ENCODE results near the gene CYP2A7.

DNA sequence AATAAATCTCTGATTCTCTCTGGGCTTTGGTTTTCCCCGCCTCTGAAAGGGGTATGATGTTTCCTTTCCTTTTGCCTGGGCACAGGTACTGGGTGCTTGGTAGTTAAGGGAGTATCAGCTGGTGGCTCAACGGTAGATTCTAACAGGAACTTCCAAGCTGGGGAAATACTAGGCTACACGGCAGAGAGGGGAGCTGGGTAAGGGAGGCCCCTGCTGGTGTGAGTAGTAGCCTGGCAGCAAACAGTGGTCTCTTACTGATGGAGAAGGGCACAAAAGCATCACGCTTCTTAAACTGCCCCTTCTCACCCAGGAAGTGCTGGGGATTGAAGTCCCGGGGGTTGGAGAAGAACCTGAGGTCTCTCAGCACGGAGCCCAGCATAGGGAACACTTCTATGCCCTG lies 26.9 kb upstream of the CYP2A7 start:
- TF ChIP-seq ZNF384 (IDR thresholded peaks at IDR 0.05) (no peak), SUZ12 (IDR thresholded peaks at IDR 0.05) (no peak), NFRKB (IDR thresholded peaks at IDR 0.05) (no peak), FOXA1 (IDR thresholded peaks at IDR 0.05) (no peak), TARDBP (IDR thresholded peaks at IDR 0.05) (no peak), FOXM1 (IDR thresholded peaks at IDR 0.05; ENCODE audit: borderline replicate concordance) (no peak), BHLHE40 (IDR thresholded peaks at IDR 0.05; ENCODE audit: borderline replicate concordance) (no peak), FOXK2 (IDR thresholded peaks at IDR 0.05) (no peak), L3MBTL2 (conservative IDR thresholded peaks at IDR 0.05) (no peak), ARNT (IDR thresholded peaks at IDR 0.05) (no peak), SP1 (IDR thresholded peaks at IDR 0.05) (no peak)
